ENCODE results near the gene PMM2. TPM values are rescaled to one million over a fixed set of nuclear protein-coding genes. Genes with fewer than 3 reads are reported as not detected.

Gene PMM2
- polyA plus RNA-seq, 1 donor (not counting 4 experiments of a cell fraction or from before 2014, with no cell fraction given), result 38.6 TPM

- FAIRE-seq, result no peak
- Histone ChIP-seq H3K36me3 (ENCODE audit: control insufficient read depth in 2 of 2, extremely low read depth in 1 of 2, insufficient read depth in 2 of 2, low read length in 2 of 2) (no peaks in the 10 kb centered on the region), H3K9ac (ENCODE audit: control insufficient read depth, extremely low read depth, insufficient read depth, low read length) (no peak within 1 kb of the TSS), H3K4me1 (ENCODE audit: control insufficient read depth, extremely low read depth, insufficient read depth, low read length) (peaks cover 46% of the 10 kb centered on the region), H3K9me1 (ENCODE audit: control insufficient read depth, extremely low read depth, insufficient read depth, low read length) (no peaks in the 10 kb centered on the region), H3K27ac (ENCODE audit: control insufficient read depth, insufficient read depth, low read length) (no peak within 1 kb of the TSS), H3K4me2 (ENCODE audit: control insufficient read depth, extremely low read depth, insufficient read depth, low read depth, low read length) (no peak within 1 kb of the TSS), H2AFZ (ENCODE audit: control insufficient read depth, low read length) (no peak within 1 kb of the TSS), H4K20me1 (ENCODE audit: control insufficient read depth, extremely low read depth, insufficient read depth, low read length) (peaks cover 8% of the 10 kb centered on the region), H3K4me3 (ENCODE audit: control insufficient read depth in 2 of 3, extremely low read depth in 1 of 3, insufficient read depth in 2 of 3, low read depth in 1 of 3, low read length in 3 of 3) (no peak within 1 kb of the TSS), H3K27me3 (ENCODE audit: control insufficient read depth, extremely low read depth, insufficient read depth, low read length) (no peaks in the 10 kb centered on the region), H3K9me3 (ENCODE audit: control insufficient read depth, low read depth, low read length) (no peaks in the 10 kb centered on the region), H3K79me2 (ENCODE audit: control insufficient read depth, insufficient read depth, low read length) (no peaks in the 10 kb centered on the region)
- no peak for DNase-seq (ENCODE audit: low read depth, low spot score)
- TF ChIP-seq CTCF (optimal IDR thresholded peaks at IDR 0.05 in 1 of 3, IDR thresholded peaks at IDR 0.05 in 1 of 3, conservative IDR thresholded peaks at IDR 0.05 in 1 of 3; ENCODE audit: extremely low read depth in 1 of 3, insufficient read depth in 2 of 3, low read length in 3 of 3), result no peak
- dilution Hi-C loops (cut with MboI; ENCODE audit: extremely low pct_ligation_motif_present, low sequenced_read_pairs), result no loop called here
These were observed 84.5 kb downstream of the PMM2 start, which contains the start of gene LITAFD for GRCh38 chr16:8882041-8882617. Gene LITAFD (plus strand): TSS chr16:8882351. CDS start chr16:8884356, 2,005 bp downstream.

GRCh38 chr16:8882725-8883377 lies 85.2 kb downstream of the PMM2 start:
- peaks cover 41% of the 10 kb centered on the region for H3K4me1 ChIP-seq (ENCODE audit: control insufficient read depth, extremely low read depth, insufficient read depth, low read length)
- H3K36me3 ChIP-seq (ENCODE audit: control insufficient read depth in 2 of 2, extremely low read depth in 1 of 2, insufficient read depth in 2 of 2, low read length in 2 of 2), result no peaks in the 10 kb centered on the region
- no peak overlapping the region for H3K4me3 ChIP-seq (ENCODE audit: control insufficient read depth in 2 of 3, extremely low read depth in 1 of 3, insufficient read depth in 2 of 3, low read depth in 1 of 3, low read length in 3 of 3)
- H2AFZ ChIP-seq (ENCODE audit: control insufficient read depth, low read length), result no peak overlapping the region
- no peaks in the 10 kb centered on the region for H3K9me1 ChIP-seq (ENCODE audit: control insufficient read depth, extremely low read depth, insufficient read depth, low read length)
- H3K27me3 ChIP-seq (ENCODE audit: control insufficient read depth, extremely low read depth, insufficient read depth, low read length), result no peaks in the 10 kb centered on the region
- DNase-seq (ENCODE audit: low read depth, low spot score) (no peak), FAIRE-seq (no peak)
- H3K27ac ChIP-seq (ENCODE audit: control insufficient read depth, insufficient read depth, low read length), result no peak overlapping the region
- no peak for TF ChIP-seq CTCF (optimal IDR thresholded peaks at IDR 0.05 in 1 of 3, IDR thresholded peaks at IDR 0.05 in 1 of 3, conservative IDR thresholded peaks at IDR 0.05 in 1 of 3; ENCODE audit: extremely low read depth in 1 of 3, insufficient read depth in 2 of 3, low read length in 3 of 3)
- TF ChIP-seq EZH2 (IDR thresholded peaks at IDR 0.05; ENCODE audit: low read length), result no peak
- dilution Hi-C loops (cut with MboI; ENCODE audit: extremely low pct_ligation_motif_present, low sequenced_read_pairs), result no loop called here
- H3K9ac ChIP-seq (ENCODE audit: control insufficient read depth, extremely low read depth, insufficient read depth, low read length), result no peak overlapping the region
- no peaks in the 10 kb centered on the region for H3K9me3 ChIP-seq (ENCODE audit: control insufficient read depth, low read depth, low read length)
- H4K20me1 ChIP-seq (ENCODE audit: control insufficient read depth, extremely low read depth, insufficient read depth, low read length), result peaks cover 8% of the 10 kb centered on the region
- H3K4me2 ChIP-seq (ENCODE audit: control insufficient read depth, extremely low read depth, insufficient read depth, low read depth, low read length), result no peak overlapping the region
- no peaks in the 10 kb centered on the region for H3K79me2 ChIP-seq (ENCODE audit: control insufficient read depth, insufficient read depth, low read length)

Data from keratinocyte (primary cell).